Lower leg skin (tissue), 4 donors: ENCODE results near the gene UGT1A5. TPM values are rescaled to one million over a fixed set of nuclear protein-coding genes. Genes with fewer than 3 reads are reported as not detected.
A peak's percentile ranks its signal among the peaks of the same experiment; 100 is the strongest.

Source experiments
- DNase-seq, 2 donors: peaks; one replicate each; pipeline ENCODE4 v3.0.0-alpha.2; 2019; ENCODE audit warnings: low spot score in 2 of 2
- H3K4me3 ChIP-seq: fragments of 200-600 bp; sonication (generic); 2 replicates; pipeline ENCODE4 v1.5.1; 2017; ENCODE audit warnings: mild to moderate bottlenecking, low read depth; ENCODE audit not compliant: poor library complexity, severe bottlenecking
- POLR2A ChIP-seq, 2 donors: fragments of 450-650 bp; IDR thresholded peaks; one replicate each; pipeline ENCODE4 v1.6.1; 2016 to 2017; ENCODE audit warnings: antibody characterized with exemption in 2 of 2, mild to moderate bottlenecking in 1 of 2, moderate library complexity in 1 of 2
- WGBS, 2 donors: methylation state at CpG; one replicate each; pipeline ENCODE4 v1.1.5; 2018; 5-methylcytosine and 5-hydroxymethylcytosine counted together
- intact Hi-C: fragments of 100-400 bp; cut with DNase I; formaldehyde crosslinking; loops from one replicate; pipeline ENCODE4 v1.15.0; 2023; ENCODE audit warnings: low total_unique reads
- total RNA-seq, 4 donors: library from RNA; depleted of rRNA; stranded (reverse); fragments of >200 nt; gene quantifications; one replicate each; pipeline ENCODE4 v1.1.0, GENCODE V29; 2016
- TF ChIP-seq, protein P1 (sequence below), 3 donors: fragments of 450-650 bp; IDR thresholded peaks; one replicate each; pipeline ENCODE4 v1.5.1; 2016; ENCODE audit warnings: antibody characterized with exemption in 3 of 3, mild to moderate bottlenecking in 3 of 3, moderate library complexity in 2 of 3

Gene UGT1A5
- total RNA-seq, 4 donors from 2014 or later: 0.32 to 1.7 (median 0.80) TPM; not detected in 1

- no peak overlapping the region for H3K4me3 ChIP-seq
- DNase-seq: peak in 1 of 2 donors; percentile 58
- intact Hi-C loops: no loop called here
- no peak for TF ChIP-seq POLR2A (IDR thresholded peaks at IDR 0.05)
- TF ChIP-seq, protein P1, sequence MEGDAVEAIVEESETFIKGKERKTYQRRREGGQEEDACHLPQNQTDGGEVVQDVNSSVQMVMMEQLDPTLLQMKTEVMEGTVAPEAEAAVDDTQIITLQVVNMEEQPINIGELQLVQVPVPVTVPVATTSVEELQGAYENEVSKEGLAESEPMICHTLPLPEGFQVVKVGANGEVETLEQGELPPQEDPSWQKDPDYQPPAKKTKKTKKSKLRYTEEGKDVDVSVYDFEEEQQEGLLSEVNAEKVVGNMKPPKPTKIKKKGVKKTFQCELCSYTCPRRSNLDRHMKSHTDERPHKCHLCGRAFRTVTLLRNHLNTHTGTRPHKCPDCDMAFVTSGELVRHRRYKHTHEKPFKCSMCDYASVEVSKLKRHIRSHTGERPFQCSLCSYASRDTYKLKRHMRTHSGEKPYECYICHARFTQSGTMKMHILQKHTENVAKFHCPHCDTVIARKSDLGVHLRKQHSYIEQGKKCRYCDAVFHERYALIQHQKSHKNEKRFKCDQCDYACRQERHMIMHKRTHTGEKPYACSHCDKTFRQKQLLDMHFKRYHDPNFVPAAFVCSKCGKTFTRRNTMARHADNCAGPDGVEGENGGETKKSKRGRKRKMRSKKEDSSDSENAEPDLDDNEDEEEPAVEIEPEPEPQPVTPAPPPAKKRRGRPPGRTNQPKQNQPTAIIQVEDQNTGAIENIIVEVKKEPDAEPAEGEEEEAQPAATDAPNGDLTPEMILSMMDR (IDR thresholded peaks at IDR 0.05): no peak
- 78 to 81% methylated on average over 3 of the region's 3 CpGs for WGBS, 2 donors
These were observed 104.7 kb downstream of the UGT1A5 start for GRCh38 chr2:233817361-233817911.

DNA sequence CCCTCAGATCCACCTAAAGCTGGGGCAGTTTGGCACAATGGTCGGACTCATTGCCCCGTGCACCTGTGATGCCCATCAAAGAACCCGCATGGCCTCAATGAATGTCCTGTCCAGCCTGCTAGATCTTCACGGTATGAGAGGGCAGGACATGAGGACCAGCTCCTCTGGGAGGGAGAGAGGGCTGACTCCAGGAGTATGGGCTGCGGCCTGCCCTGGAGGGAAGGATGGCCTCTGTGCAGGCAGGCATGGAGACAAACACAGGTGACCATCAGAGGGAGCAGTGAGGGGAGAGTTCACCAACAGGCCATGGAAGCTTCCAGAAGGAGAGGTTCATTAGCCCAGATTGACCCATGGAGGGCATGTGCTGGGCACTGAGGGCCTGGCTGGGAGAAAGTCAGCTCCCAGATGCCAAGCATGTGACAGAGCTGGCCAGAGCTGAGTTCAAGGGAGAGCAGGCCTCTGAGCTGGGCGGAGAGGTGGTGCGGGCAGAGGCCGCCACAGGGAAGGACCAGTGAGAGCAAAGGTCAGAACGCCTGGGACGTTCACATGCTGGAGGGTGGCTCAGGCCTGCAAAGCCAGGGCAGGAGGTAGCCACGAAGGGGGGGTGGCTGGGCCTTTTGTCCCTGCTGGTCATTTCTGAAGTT, 105.4 kb downstream of the UGT1A5 start:
- 94 to 95% methylated on average over 11 of the region's 11 CpGs for WGBS, 2 donors
- intact Hi-C loops: no loop called here
- peak in 1 of 2 donors; percentile 63 for DNase-seq
- TF ChIP-seq POLR2A (IDR thresholded peaks at IDR 0.05): no peak
- TF ChIP-seq, protein P1 (IDR thresholded peaks at IDR 0.05): no peak
- H3K4me3 ChIP-seq: no peak overlapping the region

- peak in 1 of 2 donors; percentile 83 for DNase-seq
- intact Hi-C loops: no loop called here
- WGBS, 2 donors: 82 to 84% methylated on average over 13 to 17 of the region's 17 CpGs
- TF ChIP-seq POLR2A (IDR thresholded peaks at IDR 0.05): no peak
- TF ChIP-seq, protein P1 (IDR thresholded peaks at IDR 0.05): no peak
- no peak overlapping the region for H3K4me3 ChIP-seq
These were observed 106.2 kb downstream of the UGT1A5 start for GRCh38 chr2:233818639-233819621.

DNA sequence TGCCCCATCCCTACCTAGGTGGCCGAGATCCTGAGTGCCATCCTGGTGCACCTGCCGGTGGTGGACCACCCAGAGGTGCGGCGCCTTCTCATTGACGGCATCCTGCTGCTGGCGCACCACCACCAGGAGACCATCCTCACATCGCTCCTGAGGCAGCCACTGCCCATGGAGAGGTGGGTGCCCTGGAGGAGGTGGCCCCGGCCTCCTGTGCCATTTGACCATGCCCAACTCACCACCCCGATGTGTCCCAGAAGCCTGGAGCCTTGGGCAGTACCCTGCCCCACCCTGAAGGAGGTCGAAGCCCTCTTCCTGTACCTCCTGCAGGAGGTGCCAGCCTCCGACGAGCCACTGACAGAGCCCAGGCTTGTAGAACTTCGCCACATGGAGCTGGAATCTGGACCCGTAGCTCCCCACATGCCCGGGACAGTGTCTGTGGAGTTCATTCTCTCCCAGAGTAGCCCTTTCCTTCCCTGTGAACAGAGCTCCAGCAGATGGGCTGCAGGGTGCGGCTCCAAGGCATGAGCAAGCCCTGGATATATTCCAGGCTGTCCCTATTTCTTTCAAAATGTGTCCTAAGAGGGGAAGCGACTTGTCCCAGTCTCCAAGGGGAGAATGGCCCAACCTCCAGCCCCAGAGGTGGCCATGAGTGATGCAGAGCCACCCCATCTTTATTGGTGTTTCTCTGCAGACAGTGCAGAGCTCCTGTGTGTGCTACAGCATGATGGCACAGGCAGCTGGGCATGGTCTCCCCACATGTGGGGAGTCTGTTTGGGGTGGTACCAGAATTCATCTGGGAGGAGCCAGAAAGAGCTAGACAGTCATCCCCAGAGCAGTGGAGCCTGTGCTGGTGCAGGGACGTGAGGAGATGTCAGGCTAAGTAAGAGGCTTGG, 107.4 kb downstream of the UGT1A5 start:
- intact Hi-C loops: no loop called here
- no peak for TF ChIP-seq POLR2A (IDR thresholded peaks at IDR 0.05)
- TF ChIP-seq, protein P1 (IDR thresholded peaks at IDR 0.05): no peak
- peak in 1 of 2 donors; percentile 61 for DNase-seq
- no peak overlapping the region for H3K4me3 ChIP-seq
- 69 to 70% methylated on average over 5 to 14 of the region's 18 CpGs for WGBS, 2 donors

GRCh38 chr2:233820774-233821105, 108.0 kb downstream of the UGT1A5 start:
- no peak for TF ChIP-seq POLR2A (IDR thresholded peaks at IDR 0.05)
- TF ChIP-seq, protein P1 (IDR thresholded peaks at IDR 0.05): no peak
- DNase-seq: peak in 1 of 2 donors; percentile 67
- 80 to 89% methylated on average over 6 of the region's 6 CpGs for WGBS, 2 donors
- no peak overlapping the region for H3K4me3 ChIP-seq
- intact Hi-C loops: no loop called here
